ENCODE data around the gene STK17A. TPM values are rescaled to one million over a fixed set of nuclear protein-coding genes. Genes with fewer than 3 reads are reported as not detected.

STK17A gene
- total RNA-seq, 1 experiment from 2014 or later: 75.4 TPM

DNA sequence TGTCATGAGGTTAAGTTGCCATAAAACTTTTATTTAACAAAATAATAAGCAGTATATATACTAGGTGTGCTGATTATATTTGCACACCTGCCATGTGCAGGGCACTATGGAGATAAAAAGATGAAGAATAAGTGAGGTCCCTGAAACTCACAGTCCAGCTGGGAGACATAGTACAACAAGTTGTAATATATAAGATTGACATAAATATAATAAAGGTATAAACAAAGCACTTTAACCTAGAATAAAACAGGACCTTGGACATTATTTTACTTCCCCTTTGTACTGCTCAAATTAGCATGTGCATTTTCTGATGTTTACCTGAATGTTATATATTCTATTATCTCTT, 6.2 kb downstream of the STK17A start:
- intact Hi-C loops (cut with micrococcal nuclease): no loop called here
- H3K9me3 ChIP-seq (ENCODE audit: low read length): no peaks in the 10 kb centered on the region
- H3K4me2 ChIP-seq (ENCODE audit: low read length): no peak overlapping the region
- CTCF ChIA-PET: no interaction called here
- ATAC-seq (no peak), DNase-seq (no peak)
- BruUV-seq (replicated peaks): no TSS peak
- TF ChIP-seq, protein P1, sequence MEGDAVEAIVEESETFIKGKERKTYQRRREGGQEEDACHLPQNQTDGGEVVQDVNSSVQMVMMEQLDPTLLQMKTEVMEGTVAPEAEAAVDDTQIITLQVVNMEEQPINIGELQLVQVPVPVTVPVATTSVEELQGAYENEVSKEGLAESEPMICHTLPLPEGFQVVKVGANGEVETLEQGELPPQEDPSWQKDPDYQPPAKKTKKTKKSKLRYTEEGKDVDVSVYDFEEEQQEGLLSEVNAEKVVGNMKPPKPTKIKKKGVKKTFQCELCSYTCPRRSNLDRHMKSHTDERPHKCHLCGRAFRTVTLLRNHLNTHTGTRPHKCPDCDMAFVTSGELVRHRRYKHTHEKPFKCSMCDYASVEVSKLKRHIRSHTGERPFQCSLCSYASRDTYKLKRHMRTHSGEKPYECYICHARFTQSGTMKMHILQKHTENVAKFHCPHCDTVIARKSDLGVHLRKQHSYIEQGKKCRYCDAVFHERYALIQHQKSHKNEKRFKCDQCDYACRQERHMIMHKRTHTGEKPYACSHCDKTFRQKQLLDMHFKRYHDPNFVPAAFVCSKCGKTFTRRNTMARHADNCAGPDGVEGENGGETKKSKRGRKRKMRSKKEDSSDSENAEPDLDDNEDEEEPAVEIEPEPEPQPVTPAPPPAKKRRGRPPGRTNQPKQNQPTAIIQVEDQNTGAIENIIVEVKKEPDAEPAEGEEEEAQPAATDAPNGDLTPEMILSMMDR (conservative IDR thresholded peaks at IDR 0.05; ENCODE audit: low read depth, low read length): no peak
- TF ChIP-seq EZH2 (IDR thresholded peaks at IDR 0.05; ENCODE audit: low read length, unreplicated experiment) (no peak), EZH2phosphoT487 (IDR thresholded peaks at IDR 0.05; ENCODE audit: borderline replicate concordance, low read length) (no peak)
- peaks cover 94% of the 10 kb centered on the region for H4K20me1 ChIP-seq (ENCODE audit: low read length)
- H3K9me2 ChIP-seq (replicated peaks; ENCODE audit: low read length): no peaks in the 10 kb centered on the region
- peaks cover 61% of the 10 kb centered on the region for H3K4me1 ChIP-seq (ENCODE audit: insufficient read depth, low read length)
- no peaks in the 10 kb centered on the region for H3F3A ChIP-seq (ENCODE audit: low read length, unreplicated experiment)
- no peak overlapping the region for H3K27ac ChIP-seq (ENCODE audit: low read length)
- H3K79me2 ChIP-seq (ENCODE audit: low read length): peaks cover 100% of the 10 kb centered on the region
- H3K9ac ChIP-seq (ENCODE audit: low read length): no peak overlapping the region
- H3K36me3 ChIP-seq (ENCODE audit: low read depth, low read length): 0 out of 2 replicates have a peak, but pooled peaks cover 8% of the 10 kb centered on the region
- no peaks in the 10 kb centered on the region for H3K27me3 ChIP-seq (ENCODE audit: low read length)
- POLR2A ChIA-PET (ENCODE audit: unreplicated experiment): no interaction called here
- no peak overlapping the region for H3K4me3 ChIP-seq (ENCODE audit: low read length)
- no peak overlapping the region for H2AFZ ChIP-seq (ENCODE audit: low read length)

DNA sequence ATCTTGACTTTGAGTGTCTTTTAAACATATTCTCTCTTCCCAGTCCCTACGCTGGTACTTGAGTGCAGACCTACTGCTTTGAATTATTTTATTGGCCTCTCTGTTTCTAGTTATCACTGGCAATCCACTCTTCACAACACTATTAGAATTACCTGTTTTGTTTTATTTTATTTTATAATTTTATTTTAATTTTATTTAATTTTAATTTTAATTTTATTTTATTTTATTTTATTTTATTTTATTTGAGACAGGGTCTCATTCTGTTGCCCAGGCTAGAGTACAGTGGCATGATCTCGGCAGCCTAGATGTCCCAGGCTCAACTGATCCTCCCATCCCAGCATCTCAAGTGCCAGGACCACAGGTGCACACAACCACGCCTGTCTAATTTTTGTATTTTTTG, 6.8 kb downstream of the STK17A start:
- H3K27me3 ChIP-seq (ENCODE audit: low read length): no peaks in the 10 kb centered on the region
- TF ChIP-seq, protein P1 (conservative IDR thresholded peaks at IDR 0.05; ENCODE audit: low read depth, low read length): no peak
- no peak for TF ChIP-seq EZH2 (IDR thresholded peaks at IDR 0.05; ENCODE audit: low read length, unreplicated experiment)
- TF ChIP-seq EZH2phosphoT487 (IDR thresholded peaks at IDR 0.05; ENCODE audit: borderline replicate concordance, low read length): no peak
- H3K9me2 ChIP-seq (replicated peaks; ENCODE audit: low read length): no peaks in the 10 kb centered on the region
- BruUV-seq (replicated peaks): no TSS peak
- H3K36me3 ChIP-seq (ENCODE audit: low read depth, low read length): 0 out of 2 replicates have a peak, but pooled peaks cover 8% of the 10 kb centered on the region
- no peak overlapping the region for H3K4me3 ChIP-seq (ENCODE audit: low read length)
- DNase-seq (no peak), ATAC-seq (no peak)
- peaks cover 100% of the 10 kb centered on the region for H3K79me2 ChIP-seq (ENCODE audit: low read length)
- H3K4me2 ChIP-seq (ENCODE audit: low read length): no peak overlapping the region
- intact Hi-C loops (cut with micrococcal nuclease): no loop called here
- peaks cover 94% of the 10 kb centered on the region for H4K20me1 ChIP-seq (ENCODE audit: low read length)
- no peaks in the 10 kb centered on the region for H3K9me3 ChIP-seq (ENCODE audit: low read length)
- CTCF ChIA-PET: no interaction called here
- POLR2A ChIA-PET (ENCODE audit: unreplicated experiment): no interaction called here
- H2AFZ ChIP-seq (ENCODE audit: low read length): no peak overlapping the region
- peaks cover 67% of the 10 kb centered on the region for H3K4me1 ChIP-seq (ENCODE audit: insufficient read depth, low read length)
- no peak overlapping the region for H3K27ac ChIP-seq (ENCODE audit: low read length)
- no peak overlapping the region for H3K9ac ChIP-seq (ENCODE audit: low read length)
- H3F3A ChIP-seq (ENCODE audit: low read length, unreplicated experiment): no peaks in the 10 kb centered on the region

DNA sequence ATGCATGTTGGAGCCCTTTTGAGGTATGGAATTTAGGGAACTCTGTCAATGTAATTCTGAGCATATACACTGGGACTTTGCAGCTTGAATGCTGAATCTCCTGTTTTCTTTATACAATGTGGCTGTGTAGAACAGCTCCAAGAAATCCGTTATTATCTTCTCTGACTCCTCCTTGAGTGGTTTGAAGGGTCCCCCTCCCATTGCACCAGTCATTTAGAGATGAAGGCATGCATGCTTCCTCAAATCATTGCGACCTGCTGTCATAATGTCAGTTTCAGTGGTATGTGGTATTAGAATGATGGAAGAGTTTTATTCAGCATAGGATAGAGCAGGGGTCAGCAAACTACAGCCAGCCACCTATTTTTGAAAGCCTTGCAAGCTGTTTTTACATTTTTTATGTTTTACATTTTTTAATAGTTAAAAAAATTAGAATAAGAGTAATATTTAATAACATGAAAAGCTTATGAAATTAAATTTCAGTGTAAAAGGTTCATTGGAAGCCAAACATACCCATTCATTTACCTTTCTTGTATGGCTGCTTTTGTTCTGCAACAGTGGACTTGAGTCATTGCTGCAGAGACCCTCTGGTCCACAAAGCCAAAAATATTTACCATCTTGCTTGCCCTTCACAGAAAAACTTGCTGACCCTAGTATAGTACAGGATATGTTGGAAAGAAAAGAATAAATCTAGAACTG, 8.1 kb downstream of the STK17A start:
- TF ChIP-seq, protein P1 (conservative IDR thresholded peaks at IDR 0.05; ENCODE audit: low read depth, low read length): no peak
- TF ChIP-seq EZH2 (IDR thresholded peaks at IDR 0.05; ENCODE audit: low read length, unreplicated experiment): no peak
- TF ChIP-seq EZH2phosphoT487 (IDR thresholded peaks at IDR 0.05; ENCODE audit: borderline replicate concordance, low read length): no peak
- Histone ChIP-seq H3F3A (ENCODE audit: low read length, unreplicated experiment) (no peaks in the 10 kb centered on the region), H3K36me3 (ENCODE audit: low read depth, low read length) (peaks cover 15% of the 10 kb centered on the region), H2AFZ (ENCODE audit: low read length) (no peak overlapping the region), H3K4me1 (ENCODE audit: insufficient read depth, low read length) (peaks cover 75% of the 10 kb centered on the region), H3K27ac (ENCODE audit: low read length) (peak overlapping the region; percentile 47), H3K27me3 (ENCODE audit: low read length) (no peaks in the 10 kb centered on the region), H3K9me2 (replicated peaks; ENCODE audit: low read length) (no peaks in the 10 kb centered on the region), H3K9me3 (ENCODE audit: low read length) (no peaks in the 10 kb centered on the region), H3K79me2 (ENCODE audit: low read length) (peaks cover 100% of the 10 kb centered on the region), H3K9ac (ENCODE audit: low read length) (no peak overlapping the region), H3K4me3 (ENCODE audit: low read length) (peak overlapping the region; percentile 1; the same call in 1 of the 2 replicates), H3K4me2 (ENCODE audit: low read length) (peak overlapping the region; percentile 60), H4K20me1 (ENCODE audit: low read length) (peaks cover 94% of the 10 kb centered on the region)
- DNase-seq (no peak), ATAC-seq (no peak)
- TSS peak; percentile 37 for BruUV-seq (replicated peaks)
- POLR2A ChIA-PET (ENCODE audit: unreplicated experiment): interaction anchor here (1.4 to 1.5 kb wide), 2 partner anchors 8 to 57 kb away, joined by 5 to 14 read pairs; partner anchors contain the start of gene STK17A
- CTCF ChIA-PET: no interaction called here
- intact Hi-C loops (cut with micrococcal nuclease): no loop called here

Data from PC-3 (cell line).